H1 (cell line): ENCODE results near the gene SRD5A3. TPM values are rescaled to one million over a fixed set of nuclear protein-coding genes. Genes with fewer than 3 reads are reported as not detected.

Experiments used
- CTCF ChIA-PET: fragments of 300-600 bp; sonication (Branson Sonifier 250); formaldehyde crosslinking; loops from one replicate; lab custom pipeline; 2021; ENCODE audit not compliant: partially characterized antibody; lab: Charles Lee
- POLR2A ChIA-PET: fragments of 300-600 bp; sonication (Branson Sonifier 250); formaldehyde crosslinking; loops from one replicate; lab custom pipeline; 2021; ENCODE audit warnings: inconsistent platforms; ENCODE audit not compliant: partially characterized antibody; lab: Charles Lee
- DNase-seq, 2 experiments: peaks; one replicate each; pipeline versions ENCODE4 v3.0.0 to v3.0.0-alpha.2; 2010 to 2022; ENCODE audit warnings: low spot score in 2 of 2, low read depth in 1 of 2, mixed read lengths in 1 of 2
- FAIRE-seq: peaks from 2 replicates; lab custom pipeline; 2011; peaks lifted over from hg19 to GRCh38; lab: Jason Lieb, UNC
- H2AFZ ChIP-seq: 2 replicates; pipeline ENCODE4 v1.8.1; 2012; ENCODE audit warnings: low read length, inconsistent platforms
- H2AK5ac ChIP-seq: 2 replicates; pipeline ENCODE4 v1.6.1; 2013; ENCODE audit warnings: low read depth, low read length
- H2BK120ac ChIP-seq: replicated peaks from 2 replicates; pipeline ENCODE3; 2013; ENCODE audit warnings: low read depth, low read length, inconsistent platforms
- H2BK12ac ChIP-seq: 2 replicates; pipeline ENCODE4 v1.6.1; 2013; ENCODE audit warnings: low read depth, low read length
- H2BK15ac ChIP-seq: 2 replicates; pipeline ENCODE4 v1.6.1; 2013; ENCODE audit warnings: low read length
- H2BK20ac ChIP-seq: 2 replicates; pipeline ENCODE4 v1.6.1; 2013; ENCODE audit warnings: low read length
- H2BK5ac ChIP-seq: 2 replicates; pipeline ENCODE4 v1.6.1; 2013; ENCODE audit warnings: low read depth, low read length
- H3K14ac ChIP-seq: 2 replicates; pipeline ENCODE4 v1.6.1; 2013; ENCODE audit warnings: inconsistent platforms; ENCODE audit not compliant: insufficient read length
- H3K18ac ChIP-seq: 2 replicates; pipeline ENCODE4 v1.6.1; 2013; ENCODE audit warnings: low read length; ENCODE audit errors: extremely low read depth
- H3K23ac ChIP-seq: 2 replicates; pipeline ENCODE4 v1.6.1; 2013; ENCODE audit warnings: inconsistent platforms; ENCODE audit not compliant: insufficient read length
- H3K23me2 ChIP-seq: 2 replicates; pipeline ENCODE4 v1.6.1; 2013; ENCODE audit warnings: low read depth, low read length
- H3K27ac ChIP-seq: 2 replicates; pipeline ENCODE4 v1.6.1; 2011; ENCODE audit warnings: low read depth, low read length, inconsistent platforms
- H3K27me3 ChIP-seq, 4 experiments: replicated peaks in 1 of 4; 1 replicate in 1 of 4; 2 replicates in 3 of 4; pipeline versions ENCODE4 v1.6.1 to v1.8.1; 2011 to 2013; ENCODE audit warnings: low read length in 3 of 4, mild to moderate bottlenecking in 3 of 4, inconsistent platforms in 2 of 4, mixed read lengths in 2 of 4, moderate library complexity in 1 of 4; ENCODE audit not compliant: control insufficient read depth in 3 of 4, insufficient read depth in 3 of 4; ENCODE audit errors: extremely low read depth in 1 of 4
- H3K36me3 ChIP-seq, 4 experiments: 2 replicates each; pipeline versions ENCODE4 v1.6.1 to v1.8.1; 2011 to 2013; ENCODE audit warnings: mild to moderate bottlenecking in 4 of 4, low read length in 3 of 4, moderate library complexity in 2 of 4, control low read depth in 1 of 4, inconsistent platforms in 1 of 4; ENCODE audit not compliant: insufficient read depth in 4 of 4, control insufficient read depth in 2 of 4
- H3K4ac ChIP-seq: replicated peaks from 2 replicates; pipeline ENCODE3; 2013; ENCODE audit warnings: low read length, low read depth, mixed read lengths, inconsistent platforms; ENCODE audit not compliant: insufficient read length
- H3K4me1 ChIP-seq, 4 experiments: replicated peaks in 1 of 4; 1 replicate in 1 of 4; 2 replicates in 3 of 4; pipeline versions ENCODE4 v1.6.1 to v1.8.1; 2011 to 2013; ENCODE audit warnings: low read length in 3 of 4, inconsistent platforms in 2 of 4, mixed read lengths in 1 of 4; ENCODE audit not compliant: insufficient read depth in 4 of 4, control insufficient read depth in 3 of 4
- H3K4me2 ChIP-seq, 2 experiments: 2 replicates each; pipeline versions ENCODE4 v1.6.1 to v1.8.1; 2011 to 2013; ENCODE audit warnings: low read depth in 2 of 2, low read length in 2 of 2, control low read depth in 1 of 2, inconsistent platforms in 1 of 2, mild to moderate bottlenecking in 1 of 2; ENCODE audit not compliant: insufficient read depth in 1 of 2
- H3K4me3 ChIP-seq, 4 experiments: fragments of 200-600, 300-600 bp in 1 of 4; sonication (generic), shearing (Covaris generic), sonication (Bioruptor Twin) in 1 of 4; 2 replicates each; pipeline versions ENCODE4 v1.5.1 to v1.8.1; 2011 to 2016; ENCODE audit warnings: low read length in 4 of 4, low read depth in 3 of 4, control low read depth in 2 of 4, inconsistent platforms in 2 of 4, mild to moderate bottlenecking in 2 of 4, mixed read lengths in 1 of 4, moderate library complexity in 1 of 4; ENCODE audit not compliant: insufficient read depth in 2 of 4; ENCODE audit errors: extremely low read depth in 1 of 4
- H3K56ac ChIP-seq: replicated peaks from 2 replicates; pipeline ENCODE3; 2013; ENCODE audit warnings: low read depth, mild to moderate bottlenecking, mixed read lengths, low read length, inconsistent platforms; ENCODE audit not compliant: insufficient read length
- H3K79me1 ChIP-seq: 2 replicates; pipeline ENCODE4 v1.6.1; 2013; ENCODE audit warnings: low read depth, low read length, control low read depth
- H3K79me2 ChIP-seq, 2 experiments: 2 replicates each; pipeline versions ENCODE4 v1.6.1 to v1.8.1; 2012 to 2013; ENCODE audit warnings: low read length in 2 of 2, mild to moderate bottlenecking in 2 of 2, inconsistent platforms in 1 of 2; ENCODE audit not compliant: insufficient read depth in 2 of 2, control insufficient read depth in 1 of 2
- H3K9ac ChIP-seq, 4 experiments: replicated peaks in 1 of 4; 1 replicate in 1 of 4; 2 replicates in 3 of 4; pipeline versions ENCODE4 v1.6.1 to v1.8.1; 2011 to 2013; ENCODE audit warnings: low read depth in 3 of 4, low read length in 3 of 4, control low read depth in 2 of 4, mild to moderate bottlenecking in 2 of 4, moderate library complexity in 2 of 4, inconsistent platforms in 1 of 4; ENCODE audit errors: extremely low read depth in 1 of 4
- H3K9me3 ChIP-seq, 2 experiments: 2 replicates each; pipeline versions ENCODE4 v1.6.1 to v1.8.1; 2012 to 2013; ENCODE audit warnings: mild to moderate bottlenecking in 2 of 2, moderate library complexity in 2 of 2, control low read depth in 1 of 2, inconsistent platforms in 1 of 2, low read depth in 1 of 2, low read length in 1 of 2, mixed read lengths in 1 of 2; ENCODE audit not compliant: insufficient read depth in 2 of 2
- H4K20me1 ChIP-seq, 2 experiments: replicated peaks in 1 of 2; 2 replicates each; pipeline versions ENCODE3 to v1.8.1; 2011 to 2013; ENCODE audit warnings: inconsistent platforms in 2 of 2, low read length in 2 of 2, mild to moderate bottlenecking in 1 of 2; ENCODE audit not compliant: insufficient read depth in 2 of 2, control insufficient read depth in 1 of 2
- H4K5ac ChIP-seq: 2 replicates; pipeline ENCODE4 v1.6.1; 2013; ENCODE audit warnings: low read length, low read depth, mixed read lengths, inconsistent platforms; ENCODE audit not compliant: insufficient read length
- H4K8ac ChIP-seq: 2 replicates; pipeline ENCODE4 v1.8.0; 2013; ENCODE audit warnings: mild to moderate bottlenecking, moderate library complexity, low read length, inconsistent platforms; ENCODE audit not compliant: insufficient read depth; ENCODE audit errors: extremely low read depth
- H4K91ac ChIP-seq: replicated peaks from 2 replicates; pipeline ENCODE3; 2013; ENCODE audit warnings: low read length, mixed read lengths, inconsistent platforms; ENCODE audit not compliant: insufficient read length
- ATF2 ChIP-seq: IDR thresholded peaks from 2 replicates; pipeline ENCODE4 v1.6.1; 2012; ENCODE audit warnings: low read length, inconsistent platforms
- BCL11A ChIP-seq, 2 experiments: IDR thresholded peaks; one replicate each; pipeline ENCODE4 v1.6.1; 2011; ENCODE audit warnings: low read depth in 2 of 2, low read length in 2 of 2, mild to moderate bottlenecking in 2 of 2
- RNF2 ChIP-seq: fragments of 200-900, 300-1000 bp; sonication (generic); IDR thresholded peaks from 2 replicates; pipeline ENCODE4 v1.7.1; 2016; ENCODE audit warnings: borderline replicate concordance, low read depth, mild to moderate bottlenecking, antibody characterized with exemption, low read length; ENCODE audit not compliant: poor library complexity, severe bottlenecking; ENCODE audit errors: missing control alignments
- USF2 ChIP-seq: IDR thresholded peaks from 2 replicates; pipeline ENCODE4 v1.6.1; 2011; ENCODE audit warnings: low read length, improper control_type of control experiment
- WGBS, 2 experiments: shearing (Covaris generic) in 1 of 2; methylation state at CpG; one replicate each; pipeline versions ENCODE4 v1.1.6 to v1.1.7; 2013 to 2015; ENCODE audit warnings: low lambda C conversion rate in 2 of 2, mixed read lengths in 2 of 2, inconsistent platforms in 1 of 2, low coverage in 1 of 2, missing lambda C conversion rate in 1 of 2; ENCODE audit not compliant: insufficient replicate concordance in 2 of 2, insufficient coverage in 1 of 2, insufficient read length in 1 of 2; ENCODE audit errors: extremely low coverage in 1 of 2, missing lambda C conversion rate in 1 of 2; 5-methylcytosine and 5-hydroxymethylcytosine counted together
- polyA plus RNA-seq, 7 experiments: library from polyadenylated mRNA; depleted of rRNA in 3 of 7; stranded (reverse) in 5 of 7; unstranded in 2 of 7; fragments of >200 nt in 5 of 7; fragments of 200-250 nt in 2 of 7; gene quantifications; 1 replicate in 5 of 7; 2 replicates in 1 of 7; 4 replicates in 1 of 7; pipeline versions ENCODE4 v1.2.1 to v1.2.3, GENCODE V29; 2011 to 2013; ENCODE audit warnings: missing spikeins in 2 of 7, mixed read lengths in 2 of 7
- total RNA-seq: library from RNA; stranded (reverse); fragmentation: NEBNext Ultra II Directional; extraction: Animal tissue kit (Norgen Biotek cat#: 25700); gene quantifications from 2 replicates; pipeline ENCODE4 v1.2.1, GENCODE V29; 2021

SRD5A3 gene
- total and polyA plus RNA-seq, 2 of the 8 experiments (the other 6 are each of a cell fraction or from before 2014, with no cell fraction given) = 19.6 to 34.6 TPM

GRCh38 chr4:55348466-55348865, 2.4 kb downstream of the SRD5A3 start:
- WGBS, 2 experiments = 89% methylated on average over 3 of the region's 3 CpGs; no CpG with 5 or more reads in 1 of the 2 experiments
- Histone ChIP-seq H4K8ac (no peak overlapping the region), H3K27ac (no peak overlapping the region), H2BK20ac (no peak overlapping the region), H4K91ac (no peak overlapping the region), H3K79me1 (no peaks in the 10 kb centered on the region), H3K36me3 (peaks cover 0 to 8% (median 0%) of the 10 kb centered on the region in 4 experiments; a peak in 2 of 8 replicates), H2BK12ac (no peak overlapping the region), H2BK120ac (no peak overlapping the region), H2BK15ac (no peak overlapping the region), H3K9ac (no peak overlapping the region), H3K23me2 (no peaks in the 10 kb centered on the region), H3K9me3 (peaks cover 0 to 4% of the 10 kb centered on the region in 2 experiments; a peak in 1 of 4 replicates), H2AFZ (no peak overlapping the region), H3K4me3 (no peak overlapping the region), H3K14ac (no peak overlapping the region), H3K4ac (no peak overlapping the region), H3K23ac (no peak overlapping the region), H2BK5ac (no peak overlapping the region), H3K4me2 (no peak overlapping the region), H4K20me1 (no peaks in the 10 kb centered on the region), H4K5ac (no peak overlapping the region), H3K18ac (no peak overlapping the region), H3K56ac (no peak overlapping the region), H3K4me1 (peaks cover 0 to 9% (median 5%) of the 10 kb centered on the region in 4 experiments; a peak in 6 of 7 replicates), H3K79me2 (no peaks in the 10 kb centered on the region), H3K27me3 (no peaks in the 10 kb centered on the region), H2AK5ac (no peak overlapping the region)
- FAIRE-seq = no peak
- ChIA-PET CTCF (interaction anchor here (0.9 to 1.2 kb wide), 2 partner anchors 13 to 62 kb away, joined by 3 to 5 read pairs; no protein-coding TSS in a partner anchor), POLR2A (no interaction called here)
- DNase-seq = no peak
- TF ChIP-seq BCL11A (IDR thresholded peaks at IDR 0.05; ENCODE audit: low read depth in 2 of 2, low read length in 2 of 2) (no peak), USF2 (no peak), ATF2 (no peak), RNF2 (no peak)
